NCI-H2171 (cell line): ENCODE data around the gene APBB1IP.
"Not testable (repeated sequence)": the region's sequence is repeated elsewhere in the genome, so short reads cannot be mapped to it uniquely, and the experiment has no call there.

Source experiments
- DNase-seq: peaks from one replicate; lab custom pipeline; 2025; lab: John Stamatoyannopoulos, UW

Gene APBB1IP

GRCh38 chr10:26441491-26442214 is 3.5 kb downstream of the APBB1IP start:
- DNase-seq: no peak

- DNase-seq: no peak
Observed at GRCh38 chr10:26445411-26446031, 7.4 kb downstream of the APBB1IP start.

DNA sequence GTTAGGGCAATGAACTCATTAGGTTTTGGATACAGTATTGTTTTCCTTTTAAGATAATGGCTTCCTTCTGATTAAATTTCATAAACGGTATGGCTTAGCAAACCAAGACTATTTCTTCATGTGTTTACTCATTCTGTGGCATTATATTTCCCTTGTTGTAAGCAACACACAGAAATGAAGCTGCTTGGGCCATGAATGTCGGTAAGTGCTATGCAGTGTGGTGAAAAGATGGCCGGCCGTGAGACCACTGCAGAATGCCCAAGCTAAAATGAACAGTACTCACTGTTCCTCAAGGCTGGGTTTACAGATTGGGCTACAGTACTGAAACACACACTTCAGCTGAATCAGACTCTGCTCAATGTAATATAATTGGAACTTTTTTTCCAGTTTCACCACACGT is 8.1 kb downstream of the APBB1IP start:
- no peak for DNase-seq

DNA sequence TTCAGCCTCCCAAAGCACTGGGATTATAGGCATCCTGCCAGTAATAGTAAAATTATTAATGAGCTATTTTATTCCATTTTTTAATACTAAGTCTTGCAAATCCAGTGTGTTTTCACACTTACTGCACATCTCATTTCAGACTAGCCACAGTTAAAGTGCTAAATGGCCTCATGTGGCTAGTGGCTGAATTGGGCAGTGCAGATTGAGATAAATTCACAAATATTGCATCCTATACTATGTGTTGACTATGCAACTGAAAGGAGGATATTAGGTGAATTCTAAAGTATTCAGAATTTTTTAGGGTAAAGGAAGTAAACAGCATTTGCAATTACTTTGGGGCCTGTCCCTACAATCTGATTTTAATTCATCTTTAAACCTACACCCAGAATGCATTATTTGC is 10.2 kb downstream of the APBB1IP start:
- DNase-seq: no peak

- DNase-seq: no peak
Observed at GRCh38 chr10:26448706-26449435, 10.7 kb downstream of the APBB1IP start.

- no peak for DNase-seq
Observed at GRCh38 chr10:26449726-26450125, 11.6 kb downstream of the APBB1IP start.

DNA sequence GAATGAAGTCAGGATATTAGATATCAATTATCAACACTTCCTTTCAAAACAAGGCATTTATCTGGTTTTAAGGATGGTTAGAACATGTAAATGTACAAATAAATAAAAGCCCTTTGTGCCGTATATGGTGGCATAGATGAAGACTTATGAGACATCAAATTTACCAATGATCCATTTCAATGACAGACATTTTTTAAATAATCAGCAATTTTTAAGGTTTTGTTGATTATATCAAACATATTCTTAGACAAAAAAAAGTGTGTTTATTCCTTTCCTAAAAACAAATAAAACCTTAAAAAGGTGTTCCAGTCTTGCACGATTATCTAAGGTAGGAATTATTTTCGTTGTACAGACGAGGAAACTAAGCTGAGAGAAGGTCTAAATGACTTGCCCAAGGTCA is 13.8 kb downstream of the APBB1IP start:
- DNase-seq: no peak

DNA sequence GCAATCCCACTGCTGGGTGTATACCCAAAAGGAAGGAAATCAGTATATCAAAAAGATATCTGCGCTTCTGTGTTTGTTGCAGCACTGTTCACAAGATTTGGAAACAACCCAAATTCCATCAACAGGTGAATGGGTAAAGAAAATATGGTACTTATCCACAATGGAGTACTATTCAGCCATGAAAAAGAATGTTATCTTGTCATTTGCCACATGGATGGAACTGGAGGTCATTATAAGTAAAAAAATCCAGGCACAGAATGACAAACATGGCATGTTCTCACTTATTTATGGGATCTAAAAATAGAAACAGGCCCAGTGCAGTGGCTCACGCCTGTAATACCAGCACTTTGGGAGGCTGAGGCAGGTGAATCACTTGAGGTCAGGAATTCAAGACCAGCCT is 15.7 kb downstream of the APBB1IP start:
- no peak for DNase-seq

DNA sequence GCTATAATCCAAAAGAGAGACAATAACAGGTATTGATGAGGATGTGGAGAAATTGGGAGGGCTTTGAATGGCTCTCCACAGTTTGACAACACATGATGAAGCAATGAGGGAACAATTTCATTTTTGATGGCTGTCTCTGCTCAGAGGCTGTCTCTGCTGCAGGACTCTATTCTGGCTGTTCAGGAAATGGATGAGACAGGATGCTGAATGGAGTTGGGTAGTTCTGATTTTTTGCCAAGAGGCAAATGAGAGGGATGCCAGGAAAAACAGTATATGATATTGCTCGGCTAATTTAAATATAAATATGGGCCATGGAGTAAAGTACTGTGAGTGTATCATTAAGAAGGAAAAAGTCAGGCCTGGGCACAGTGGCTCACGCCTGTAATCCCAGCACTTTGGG is 16.8 kb downstream of the APBB1IP start:
- DNase-seq: no peak

DNA sequence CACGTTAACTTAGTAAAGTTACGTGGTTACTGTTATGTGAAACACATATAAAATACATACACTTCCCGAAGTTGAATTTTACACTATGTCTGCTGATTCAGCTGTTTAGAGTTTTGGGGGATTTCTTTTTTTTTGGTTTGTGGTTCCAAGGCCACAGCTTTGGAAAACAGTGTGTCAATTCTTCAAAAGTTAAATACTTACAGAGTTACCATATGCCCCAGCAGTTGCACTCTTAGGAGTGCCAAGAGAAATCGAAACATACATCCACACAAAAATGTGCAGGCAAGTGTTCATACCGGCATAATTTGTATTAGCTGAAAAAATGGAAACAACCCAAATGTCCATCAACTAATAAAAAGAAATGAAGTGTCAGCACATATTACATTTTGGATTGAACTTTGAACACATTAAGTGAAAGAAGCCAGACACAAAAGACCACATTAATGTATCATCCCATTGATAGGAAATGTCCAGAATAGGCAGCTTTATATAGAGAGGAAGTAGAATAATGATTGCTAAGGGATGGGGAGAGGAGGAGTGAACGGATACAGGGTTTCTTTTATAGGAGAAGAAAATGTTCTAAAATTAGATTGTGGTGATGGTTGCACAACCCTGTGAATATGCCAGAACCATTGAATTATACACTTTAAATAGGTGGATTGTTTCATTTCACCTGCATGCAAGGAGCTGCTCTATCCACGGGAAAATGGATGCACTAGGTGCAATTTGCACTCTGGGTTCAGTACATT is 17.6 kb downstream of the APBB1IP start:
- no peak for DNase-seq

DNA sequence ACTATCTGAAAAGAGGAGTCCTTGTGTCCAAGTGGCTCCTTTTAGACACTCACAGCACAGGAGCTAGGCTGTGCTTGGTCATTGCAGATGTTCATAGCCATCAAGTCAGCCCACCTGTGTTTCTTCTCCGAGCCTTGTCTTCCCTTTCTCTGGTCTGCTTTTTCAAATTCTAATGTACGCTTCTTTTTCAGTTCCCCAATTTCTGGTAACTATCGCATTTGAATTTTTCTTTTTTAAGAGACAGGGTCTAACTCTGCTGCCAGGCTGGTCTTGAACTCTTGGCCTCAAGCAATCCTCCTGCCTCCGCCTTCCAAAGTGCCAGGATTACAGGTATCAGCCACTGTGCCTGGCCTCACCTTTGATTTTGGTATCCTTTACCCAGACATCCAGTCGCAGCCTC is 18.9 kb downstream of the APBB1IP start:
- no peak for DNase-seq

- no peak for DNase-seq
Observed at GRCh38 chr10:26460736-26461135, 22.6 kb downstream of the APBB1IP start.

GRCh38 chr10:26463986-26464385 is 25.8 kb downstream of the APBB1IP start:
- no peak for DNase-seq

GRCh38 chr10:26464632-26465280 is 26.6 kb downstream of the APBB1IP start:
- DNase-seq: no peak

DNA sequence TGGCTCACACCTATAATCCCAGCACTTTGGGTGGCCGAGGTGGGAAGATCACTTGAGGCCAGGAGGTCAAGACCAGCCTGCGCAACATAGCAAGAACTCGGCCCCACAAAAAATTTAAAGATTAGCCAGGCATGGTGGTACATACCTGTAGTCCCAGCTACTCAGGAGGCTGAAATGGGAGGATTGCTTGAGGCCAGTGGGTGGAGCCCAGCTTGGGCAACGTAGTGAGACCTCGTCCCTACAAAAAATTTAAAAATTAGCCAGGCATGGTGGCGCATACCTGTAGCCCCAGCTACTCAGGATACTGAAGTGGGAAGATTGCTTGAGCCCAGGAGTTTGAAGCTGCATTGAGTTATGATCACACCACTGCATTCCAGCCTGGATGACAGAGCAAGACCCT is 28.4 kb downstream of the APBB1IP start:
- DNase-seq: not testable (repeated sequence)

- no peak for DNase-seq
Observed at GRCh38 chr10:26467639-26468038, 29.5 kb downstream of the APBB1IP start.

DNA sequence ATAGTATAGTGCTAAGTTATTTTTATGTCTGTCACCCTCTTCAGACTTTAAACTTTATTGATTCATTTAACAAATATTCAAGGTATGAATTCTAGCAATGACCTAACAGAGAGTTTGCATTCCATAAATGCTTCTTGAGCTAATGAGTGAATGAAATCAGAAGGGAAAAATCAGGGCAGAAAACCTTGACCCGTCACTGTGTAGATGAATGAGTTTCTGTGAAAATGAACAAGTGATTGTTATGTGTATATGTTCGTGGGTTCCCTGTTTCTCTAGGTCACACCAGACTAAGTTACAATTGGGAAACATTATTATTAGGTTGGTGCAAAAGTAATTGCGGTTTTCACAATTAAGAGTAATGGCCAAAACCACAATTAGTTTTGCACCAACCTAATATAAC is 30.1 kb downstream of the APBB1IP start:
- no peak for DNase-seq

GRCh38 chr10:26468700-26469099 is 30.6 kb downstream of the APBB1IP start:
- no peak for DNase-seq

GRCh38 chr10:26472492-26472778 is 34.3 kb downstream of the APBB1IP start:
- no peak for DNase-seq

DNA sequence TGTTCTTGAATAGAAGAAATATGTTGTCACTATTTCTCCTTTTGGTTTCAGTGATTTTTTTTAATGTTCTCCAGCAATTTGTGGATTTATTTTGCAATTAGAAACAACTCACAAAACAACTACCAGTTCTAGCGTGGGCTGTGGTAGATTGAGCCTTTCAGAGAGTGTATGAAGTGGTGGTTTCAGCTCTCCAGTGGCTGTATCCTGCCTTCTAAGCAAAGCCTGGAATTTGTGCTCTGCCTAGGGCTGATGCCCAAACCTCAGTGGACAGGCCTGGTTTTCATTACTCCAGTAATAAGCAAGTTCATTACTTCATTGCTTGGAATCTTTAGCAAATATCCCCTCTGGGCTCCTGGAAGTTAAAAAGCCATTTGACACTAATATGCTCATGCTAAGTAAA is 35.9 kb downstream of the APBB1IP start:
- no peak for DNase-seq

DNA sequence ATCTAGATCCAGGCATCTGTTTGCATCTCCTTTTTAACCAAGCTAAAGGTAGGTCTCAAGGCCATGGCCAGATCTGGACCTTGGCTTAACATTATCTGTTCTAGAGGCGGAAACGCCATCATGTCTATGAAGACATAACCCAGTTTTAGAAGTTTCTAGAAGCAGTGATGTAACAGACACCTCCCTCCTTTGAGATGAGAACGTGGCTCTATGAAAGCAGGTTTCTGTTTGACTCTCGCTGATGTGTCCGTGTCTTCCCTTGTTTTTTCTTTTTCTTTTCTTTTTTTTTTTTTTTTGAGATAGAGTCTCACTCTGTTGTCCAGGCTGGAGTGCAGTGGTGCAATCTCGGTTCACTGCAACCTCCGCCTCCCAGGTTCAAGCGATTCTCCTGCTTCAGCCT is 36.7 kb downstream of the APBB1IP start:
- not testable (repeated sequence) for DNase-seq

DNA sequence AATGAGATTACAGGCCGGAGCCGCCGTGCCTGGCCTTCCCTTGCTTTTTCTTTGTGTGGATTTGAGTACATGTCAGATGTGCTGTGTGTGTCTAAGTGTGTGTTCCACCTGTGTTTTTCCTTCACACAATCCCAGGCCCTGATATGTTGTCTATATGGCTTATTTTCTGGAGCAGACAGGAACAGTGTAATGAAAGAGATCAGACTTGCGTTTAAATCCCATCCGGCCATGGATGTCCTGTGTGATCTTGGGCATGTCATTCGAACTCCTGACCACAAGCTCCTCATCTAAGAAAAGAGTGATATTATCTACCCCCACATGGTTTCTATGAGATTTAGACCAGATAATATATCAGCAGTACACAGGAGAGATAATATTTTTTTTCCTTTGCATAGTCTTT is 37.2 kb downstream of the APBB1IP start:
- DNase-seq: no peak
